Neural crest cell (in vitro differentiated cells): ENCODE results near the gene FAM20B. TPM values are rescaled to one million over a fixed set of nuclear protein-coding genes. Genes with fewer than 3 reads are reported as not detected.
"Not testable (repeated sequence)": the region's sequence is repeated elsewhere in the genome, so short reads cannot be mapped to it uniquely, and the experiment has no call there.

Source experiments
- DNase-seq: peaks from one replicate; pipeline ENCODE4 v3.0.0; 2021; ENCODE audit warnings: low read depth, mixed read lengths, low spot score
- H3K27ac Mint-ChIP-seq: one replicate; pipeline ENCODE4 v1.8.0; 2021; ENCODE audit warnings: mild to moderate bottlenecking, mixed read lengths; ENCODE audit not compliant: unreplicated experiment
- H3K27me3 Mint-ChIP-seq: 2 replicates; pipeline ENCODE4 v1.8.0; 2021; ENCODE audit warnings: low read depth, mild to moderate bottlenecking, mixed read lengths
- H3K36me3 Mint-ChIP-seq: 2 replicates; pipeline ENCODE4 v1.8.0; 2021; ENCODE audit warnings: low read depth, mild to moderate bottlenecking, mixed read lengths
- H3K4me1 Mint-ChIP-seq: 2 replicates; pipeline ENCODE4 v1.8.0; 2021; ENCODE audit warnings: mixed read lengths
- H3K4me3 Mint-ChIP-seq: one replicate; pipeline ENCODE4 v1.8.0; 2021; ENCODE audit warnings: mild to moderate bottlenecking, mixed read lengths
- H3K9me3 Mint-ChIP-seq: 2 replicates; pipeline ENCODE4 v1.8.0; 2021; ENCODE audit warnings: mixed read lengths
- total RNA-seq: library from RNA; stranded (reverse); gene quantifications from 2 replicates; pipeline ENCODE4 v1.2.1, GENCODE V29; 2021
- TF ChIP-seq, protein P1 (sequence below): fragments of 200-600 bp; sonication (generic); conservative IDR thresholded peaks from 2 replicates; pipeline ENCODE4 v1.5.0; 2021; ENCODE audit warnings: antibody characterized with exemption, mild to moderate bottlenecking

Gene FAM20B
- total RNA-seq, 1 donor from 2014 or later = 39.7 TPM

DNA sequence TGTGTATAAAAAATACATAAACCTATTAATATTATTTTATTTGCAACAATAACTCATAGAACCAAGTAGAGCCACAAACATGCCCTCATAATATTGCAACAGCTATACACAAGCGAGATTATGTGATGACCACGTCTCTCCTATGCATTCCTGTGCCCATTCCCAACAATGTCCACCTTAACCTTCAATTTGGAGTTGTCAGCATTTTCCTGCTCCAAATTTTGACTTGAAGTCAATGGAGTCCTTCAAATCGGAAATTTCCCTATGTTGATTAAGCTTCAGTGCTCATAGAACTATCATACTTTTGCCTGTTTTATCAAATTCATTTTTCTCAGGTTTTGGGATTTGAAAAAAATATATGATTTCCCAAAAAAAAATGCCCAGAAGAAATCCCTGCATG lies 27.4 kb upstream of the FAM20B start:
- H3K4me3 Mint-ChIP-seq = no peak overlapping the region
- no peak for DNase-seq
- peaks cover 6% of the 10 kb centered on the region for H3K27me3 Mint-ChIP-seq
- H3K27ac Mint-ChIP-seq = no peak overlapping the region
- peaks cover 10% of the 10 kb centered on the region for H3K36me3 Mint-ChIP-seq
- H3K4me1 Mint-ChIP-seq = peaks cover 10% of the 10 kb centered on the region
- peaks cover 8% of the 10 kb centered on the region for H3K9me3 Mint-ChIP-seq
- TF ChIP-seq, protein P1, sequence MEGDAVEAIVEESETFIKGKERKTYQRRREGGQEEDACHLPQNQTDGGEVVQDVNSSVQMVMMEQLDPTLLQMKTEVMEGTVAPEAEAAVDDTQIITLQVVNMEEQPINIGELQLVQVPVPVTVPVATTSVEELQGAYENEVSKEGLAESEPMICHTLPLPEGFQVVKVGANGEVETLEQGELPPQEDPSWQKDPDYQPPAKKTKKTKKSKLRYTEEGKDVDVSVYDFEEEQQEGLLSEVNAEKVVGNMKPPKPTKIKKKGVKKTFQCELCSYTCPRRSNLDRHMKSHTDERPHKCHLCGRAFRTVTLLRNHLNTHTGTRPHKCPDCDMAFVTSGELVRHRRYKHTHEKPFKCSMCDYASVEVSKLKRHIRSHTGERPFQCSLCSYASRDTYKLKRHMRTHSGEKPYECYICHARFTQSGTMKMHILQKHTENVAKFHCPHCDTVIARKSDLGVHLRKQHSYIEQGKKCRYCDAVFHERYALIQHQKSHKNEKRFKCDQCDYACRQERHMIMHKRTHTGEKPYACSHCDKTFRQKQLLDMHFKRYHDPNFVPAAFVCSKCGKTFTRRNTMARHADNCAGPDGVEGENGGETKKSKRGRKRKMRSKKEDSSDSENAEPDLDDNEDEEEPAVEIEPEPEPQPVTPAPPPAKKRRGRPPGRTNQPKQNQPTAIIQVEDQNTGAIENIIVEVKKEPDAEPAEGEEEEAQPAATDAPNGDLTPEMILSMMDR = no peak

DNA sequence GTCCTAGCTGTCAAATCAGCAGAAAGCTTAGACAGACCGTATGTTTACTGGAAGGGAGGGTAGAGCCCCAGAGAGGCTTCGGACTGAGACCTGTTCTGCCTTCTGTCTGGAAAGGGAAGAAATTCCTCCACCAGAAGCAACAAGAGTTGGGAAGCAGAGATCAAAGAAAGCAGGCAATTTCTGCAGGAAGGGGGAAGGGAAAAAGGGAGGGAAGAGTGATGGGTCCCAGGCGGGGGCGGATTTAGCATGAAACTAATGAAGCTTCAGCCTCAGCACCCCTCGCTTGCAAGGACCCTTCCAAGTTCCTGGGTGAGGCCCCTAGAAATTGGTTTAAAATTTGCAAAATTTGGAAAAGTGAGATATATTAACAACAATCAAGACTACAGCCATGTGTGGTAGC lies 26.6 kb upstream of the FAM20B start:
- Mint-ChIP-seq H3K4me3 (no peak overlapping the region), H3K27me3 (peaks cover 12% of the 10 kb centered on the region), H3K4me1 (peaks cover 15% of the 10 kb centered on the region), H3K27ac (peak overlapping the region; percentile 48), H3K9me3 (peaks cover 4% of the 10 kb centered on the region), H3K36me3 (peaks cover 10% of the 10 kb centered on the region)
- TF ChIP-seq, protein P1 = no peak
- no peak for DNase-seq

DNA sequence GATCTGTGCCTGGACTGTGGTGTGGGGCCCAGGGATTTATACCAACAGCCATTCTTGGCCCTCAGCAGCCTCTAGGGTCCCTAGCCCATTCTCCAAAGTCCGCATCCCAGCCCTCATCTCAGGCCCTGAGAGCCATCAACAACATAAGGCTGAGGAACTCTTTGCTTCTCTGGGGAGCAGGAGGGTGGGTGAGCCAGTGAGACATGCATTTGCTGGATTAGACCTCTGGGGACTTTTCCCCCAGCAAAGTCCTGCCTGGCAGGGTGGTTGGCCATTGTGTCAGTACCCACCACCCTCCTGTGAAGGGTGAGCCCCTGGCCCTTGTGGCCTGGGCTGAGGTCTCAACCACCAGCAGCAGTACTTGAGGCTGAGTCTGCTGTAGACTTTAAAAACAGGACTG lies 24.2 kb upstream of the FAM20B start:
- Mint-ChIP-seq H3K4me3 (no peak overlapping the region), H3K36me3 (peaks cover 4% of the 10 kb centered on the region), H3K9me3 (no peaks in the 10 kb centered on the region), H3K27ac (no peak overlapping the region), H3K4me1 (peaks cover 15% of the 10 kb centered on the region), H3K27me3 (peaks cover 22% of the 10 kb centered on the region)
- TF ChIP-seq, protein P1 = no peak
- DNase-seq = no peak

DNA sequence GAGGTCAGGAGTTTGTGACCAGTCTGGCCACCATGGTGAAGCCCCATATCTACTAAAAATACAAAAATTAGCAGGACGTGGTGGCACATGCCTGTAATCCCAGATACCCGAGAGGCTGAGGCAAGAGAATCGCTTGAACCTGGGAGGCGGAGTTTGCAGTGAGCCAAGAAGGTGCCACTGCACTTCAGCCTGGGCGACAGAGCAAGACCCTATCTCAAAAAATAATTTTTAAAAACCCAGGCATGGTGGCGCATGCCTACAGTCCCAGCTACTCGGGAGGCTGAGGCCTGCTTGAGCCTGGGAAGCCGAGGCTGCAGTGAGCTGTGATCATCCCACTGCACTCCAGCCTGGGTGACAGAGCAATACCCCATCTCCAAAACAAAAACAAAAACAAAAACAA lies 23.6 kb upstream of the FAM20B start:
- H3K4me1 Mint-ChIP-seq = peaks cover 15% of the 10 kb centered on the region
- peak overlapping the region; percentile 4 for H3K27ac Mint-ChIP-seq
- not testable (repeated sequence) for H3K4me3 Mint-ChIP-seq, H3K9me3 Mint-ChIP-seq, DNase-seq, H3K36me3 Mint-ChIP-seq
- peaks cover 22% of the 10 kb centered on the region for H3K27me3 Mint-ChIP-seq

DNA sequence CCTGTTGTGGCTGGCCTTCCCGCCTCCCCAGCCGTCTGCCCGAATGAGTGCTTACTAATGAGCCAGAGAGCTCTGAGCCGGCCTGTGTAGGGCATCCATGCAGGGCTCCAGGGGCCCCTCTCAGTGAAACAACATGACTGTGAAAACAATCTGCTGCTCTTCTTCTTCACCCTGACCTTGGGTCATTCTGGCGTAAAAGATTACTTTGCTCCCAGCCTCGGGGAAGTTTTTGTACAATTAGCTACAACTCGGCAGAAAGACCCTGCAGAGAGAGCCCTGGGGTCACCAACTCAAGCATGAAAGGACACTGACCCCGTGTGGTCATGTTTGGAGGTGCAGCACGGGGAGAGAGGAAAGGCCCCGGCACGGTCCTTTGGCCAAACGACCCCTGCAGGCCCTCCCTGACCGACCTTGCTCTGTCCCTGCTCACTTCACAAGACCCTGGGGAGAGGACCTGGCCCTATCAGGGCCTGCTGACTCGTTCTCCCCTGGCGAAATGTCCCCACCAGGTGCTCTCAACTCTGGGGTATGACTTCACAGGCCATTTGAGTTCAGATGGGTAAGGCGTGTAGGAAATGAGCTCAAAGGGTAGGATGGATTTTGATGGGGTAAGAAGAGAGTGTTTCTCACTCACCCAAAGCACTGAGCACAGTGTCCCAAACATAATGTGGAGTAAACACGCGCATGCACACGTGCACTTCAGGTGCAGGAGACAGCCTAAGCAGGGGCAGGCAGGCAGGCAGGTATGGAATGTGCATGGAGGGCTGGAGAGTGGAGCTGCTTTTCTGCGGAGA lies 22.9 kb upstream of the FAM20B start:
- Mint-ChIP-seq H3K27ac (peak overlapping the region; percentile 47), H3K4me1 (peaks cover 15% of the 10 kb centered on the region), H3K36me3 (peaks cover 2% of the 10 kb centered on the region), H3K9me3 (no peaks in the 10 kb centered on the region), H3K4me3 (no peak overlapping the region), H3K27me3 (peaks cover 26% of the 10 kb centered on the region)
- DNase-seq = peak; percentile 99
- TF ChIP-seq, protein P1 = peak; percentile 98

DNA sequence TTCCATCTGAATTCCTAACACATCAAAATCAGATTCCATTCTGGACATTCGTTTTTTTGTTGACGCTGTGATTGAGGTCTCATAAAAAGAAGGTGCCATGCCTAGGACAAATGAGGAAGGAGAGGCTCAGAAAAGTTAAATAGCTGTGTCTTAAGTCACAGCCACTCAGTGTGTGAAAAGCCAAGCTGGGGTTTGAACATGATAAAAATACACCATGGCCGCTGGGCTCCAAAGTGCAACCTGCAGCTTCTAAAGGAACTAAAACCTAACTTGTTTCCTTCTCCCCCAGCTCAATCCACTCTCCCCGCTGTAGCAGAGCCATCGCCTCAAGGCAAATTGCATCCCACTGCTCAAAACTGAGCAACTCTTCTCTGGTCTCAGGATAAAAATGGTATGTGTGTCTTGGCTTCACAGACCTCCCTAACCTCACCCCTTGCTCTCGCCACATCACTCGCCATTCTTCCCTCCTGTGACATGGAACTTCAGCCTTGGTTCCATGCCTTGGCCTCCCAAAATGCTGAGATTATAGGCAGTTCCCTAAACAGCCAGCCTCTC lies 22.1 kb upstream of the FAM20B start:
- no peak overlapping the region for H3K27ac Mint-ChIP-seq
- no peak for DNase-seq

More for the DNA sequence above, 22.1 kb upstream of the FAM20B start:
- Mint-ChIP-seq H3K4me3 (no peak overlapping the region), H3K27me3 (peaks cover 32% of the 10 kb centered on the region), H3K4me1 (peaks cover 15% of the 10 kb centered on the region), H3K9me3 (no peaks in the 10 kb centered on the region), H3K36me3 (peaks cover 1% of the 10 kb centered on the region)
- TF ChIP-seq, protein P1 = no peak
